Measurements from ENCODE around the gene FREM1. TPM values are rescaled to one million over a fixed set of nuclear protein-coding genes. Genes with fewer than 3 reads are reported as not detected.
A peak's percentile ranks its signal among the peaks of the same experiment; 100 is the strongest.

The FREM1 gene, protein sequence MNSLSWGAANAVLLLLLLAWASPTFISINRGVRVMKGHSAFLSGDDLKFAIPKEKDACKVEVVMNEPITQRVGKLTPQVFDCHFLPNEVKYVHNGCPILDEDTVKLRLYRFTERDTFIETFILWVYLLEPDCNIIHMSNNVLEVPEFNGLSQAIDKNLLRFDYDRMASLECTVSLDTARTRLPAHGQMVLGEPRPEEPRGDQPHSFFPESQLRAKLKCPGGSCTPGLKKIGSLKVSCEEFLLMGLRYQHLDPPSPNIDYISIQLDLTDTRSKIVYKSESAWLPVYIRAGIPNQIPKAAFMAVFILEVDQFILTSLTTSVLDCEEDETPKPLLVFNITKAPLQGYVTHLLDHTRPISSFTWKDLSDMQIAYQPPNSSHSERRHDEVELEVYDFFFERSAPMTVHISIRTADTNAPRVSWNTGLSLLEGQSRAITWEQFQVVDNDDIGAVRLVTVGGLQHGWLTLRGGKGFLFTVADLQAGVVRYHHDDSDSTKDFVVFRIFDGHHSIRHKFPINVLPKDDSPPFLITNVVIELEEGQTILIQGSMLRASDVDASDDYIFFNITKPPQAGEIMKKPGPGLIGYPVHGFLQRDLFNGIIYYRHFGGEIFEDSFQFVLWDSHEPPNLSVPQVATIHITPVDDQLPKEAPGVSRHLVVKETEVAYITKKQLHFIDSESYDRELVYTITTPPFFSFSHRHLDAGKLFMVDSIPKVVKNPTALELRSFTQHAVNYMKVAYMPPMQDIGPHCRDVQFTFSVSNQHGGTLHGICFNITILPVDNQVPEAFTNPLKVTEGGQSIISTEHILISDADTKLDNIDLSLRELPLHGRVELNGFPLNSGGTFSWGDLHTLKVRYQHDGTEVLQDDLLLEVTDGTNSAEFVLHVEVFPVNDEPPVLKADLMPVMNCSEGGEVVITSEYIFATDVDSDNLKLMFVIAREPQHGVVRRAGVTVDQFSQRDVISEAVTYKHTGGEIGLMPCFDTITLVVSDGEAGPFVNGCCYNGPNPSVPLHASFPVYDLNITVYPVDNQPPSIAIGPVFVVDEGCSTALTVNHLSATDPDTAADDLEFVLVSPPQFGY (N-terminal part only)
- total RNA-seq: 1 to 10 TPM; 1.1 to 5.8 (median 2.1) TPM

DNA sequence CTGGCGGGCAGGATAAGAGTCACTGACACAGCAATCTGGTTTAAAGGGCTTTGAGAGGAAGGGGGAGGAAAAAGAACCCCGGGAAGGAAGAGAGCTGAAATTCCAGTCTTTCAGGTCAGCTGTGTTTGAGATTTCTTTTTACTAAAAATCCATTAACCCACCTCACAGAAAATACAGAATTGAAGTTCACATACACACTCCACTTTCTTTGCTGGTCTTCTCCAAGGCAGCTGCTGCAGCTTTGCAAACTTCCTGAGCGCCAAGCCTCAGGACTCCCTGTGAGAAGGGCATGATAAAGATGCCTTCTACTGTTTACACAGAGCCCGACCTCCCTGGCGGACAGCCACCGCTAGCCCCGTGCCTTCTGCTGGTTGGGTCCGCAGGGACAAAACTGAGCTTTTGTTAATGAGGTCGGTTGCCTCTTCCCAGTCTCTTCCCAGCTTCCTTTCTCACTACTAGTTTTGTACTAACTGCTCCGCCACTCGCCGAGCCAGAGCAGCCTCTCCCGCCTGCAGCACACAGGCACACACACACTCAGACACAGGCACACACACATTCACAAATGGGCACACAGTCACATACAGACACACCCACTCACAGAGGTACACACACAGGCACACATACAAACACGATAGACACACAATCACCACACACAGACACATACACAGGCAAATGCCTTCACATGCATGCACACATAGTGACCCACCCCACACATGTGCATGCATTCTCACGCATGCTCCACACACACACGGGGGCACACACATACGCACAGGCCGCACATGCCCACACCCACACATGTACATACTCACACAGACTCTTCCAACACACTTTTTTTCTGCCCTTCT, at the start of gene FREM1:
Gene FREM1 (minus strand): TSS at position 468 of the 845 bp plus-strand sequence. CDS start 41,451 bp downstream, outside the sequence.
- Histone ChIP-seq H3K27me3 (no peaks in the 10 kb centered on the region), H3K4me3 (peak within 1 kb of the TSS; percentile 40), H3K36me3 (no peaks in the 10 kb centered on the region), H3K27ac (peak within 1 kb of the TSS; percentile 63), H3K4me1 (peaks cover 31% of the 10 kb centered on the region), H3K9me3 (no peaks in the 10 kb centered on the region)
- TF ChIP-seq, protein P1, sequence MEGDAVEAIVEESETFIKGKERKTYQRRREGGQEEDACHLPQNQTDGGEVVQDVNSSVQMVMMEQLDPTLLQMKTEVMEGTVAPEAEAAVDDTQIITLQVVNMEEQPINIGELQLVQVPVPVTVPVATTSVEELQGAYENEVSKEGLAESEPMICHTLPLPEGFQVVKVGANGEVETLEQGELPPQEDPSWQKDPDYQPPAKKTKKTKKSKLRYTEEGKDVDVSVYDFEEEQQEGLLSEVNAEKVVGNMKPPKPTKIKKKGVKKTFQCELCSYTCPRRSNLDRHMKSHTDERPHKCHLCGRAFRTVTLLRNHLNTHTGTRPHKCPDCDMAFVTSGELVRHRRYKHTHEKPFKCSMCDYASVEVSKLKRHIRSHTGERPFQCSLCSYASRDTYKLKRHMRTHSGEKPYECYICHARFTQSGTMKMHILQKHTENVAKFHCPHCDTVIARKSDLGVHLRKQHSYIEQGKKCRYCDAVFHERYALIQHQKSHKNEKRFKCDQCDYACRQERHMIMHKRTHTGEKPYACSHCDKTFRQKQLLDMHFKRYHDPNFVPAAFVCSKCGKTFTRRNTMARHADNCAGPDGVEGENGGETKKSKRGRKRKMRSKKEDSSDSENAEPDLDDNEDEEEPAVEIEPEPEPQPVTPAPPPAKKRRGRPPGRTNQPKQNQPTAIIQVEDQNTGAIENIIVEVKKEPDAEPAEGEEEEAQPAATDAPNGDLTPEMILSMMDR (IDR thresholded peaks at IDR 0.05): no peak
- TF ChIP-seq POLR2AphosphoS5 (IDR thresholded peaks at IDR 0.05) (no peak), EP300 (IDR thresholded peaks at IDR 0.05) (no peak), POLR2A (IDR thresholded peaks at IDR 0.05) (no peak)
- 21% methylated on average over 18 of the region's 18 CpGs for WGBS
- DNase-seq (ENCODE audit: low spot score in 2 of 2): peak in 1 of 2 donors; percentile 70

DNA sequence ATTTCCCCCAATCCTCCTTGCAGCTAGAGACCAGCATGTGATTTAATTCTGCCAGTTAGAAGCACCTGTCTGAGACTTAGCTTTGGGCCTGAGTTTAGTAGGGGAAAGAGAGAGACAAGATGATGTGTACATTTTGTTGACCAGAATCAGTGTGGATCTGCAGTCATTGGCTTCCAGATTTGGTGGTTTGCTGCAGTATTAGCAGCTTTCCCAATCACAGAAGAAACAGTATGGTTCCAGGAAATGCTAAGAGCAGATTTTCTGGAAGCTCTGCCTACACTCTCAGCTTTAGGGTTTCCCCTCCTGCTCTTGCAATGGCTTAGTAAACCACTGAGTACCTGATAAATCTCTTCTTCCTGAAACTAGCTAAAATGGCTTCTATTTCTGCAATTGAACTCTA, 48.8 kb upstream of the FREM1 start:
- TF ChIP-seq POLR2AphosphoS5 (IDR thresholded peaks at IDR 0.05) (no peak), POLR2A (IDR thresholded peaks at IDR 0.05) (no peak), EP300 (IDR thresholded peaks at IDR 0.05) (no peak)
- TF ChIP-seq, protein P1 (IDR thresholded peaks at IDR 0.05): no peak
- Histone ChIP-seq H3K27me3 (no peaks in the 10 kb centered on the region), H3K27ac (no peak overlapping the region), H3K9me3 (no peaks in the 10 kb centered on the region), H3K4me1 (no peaks in the 10 kb centered on the region), H3K4me3 (no peak overlapping the region), H3K36me3 (no peaks in the 10 kb centered on the region)
- DNase-seq (ENCODE audit: low spot score in 2 of 2): no peak

DNA sequence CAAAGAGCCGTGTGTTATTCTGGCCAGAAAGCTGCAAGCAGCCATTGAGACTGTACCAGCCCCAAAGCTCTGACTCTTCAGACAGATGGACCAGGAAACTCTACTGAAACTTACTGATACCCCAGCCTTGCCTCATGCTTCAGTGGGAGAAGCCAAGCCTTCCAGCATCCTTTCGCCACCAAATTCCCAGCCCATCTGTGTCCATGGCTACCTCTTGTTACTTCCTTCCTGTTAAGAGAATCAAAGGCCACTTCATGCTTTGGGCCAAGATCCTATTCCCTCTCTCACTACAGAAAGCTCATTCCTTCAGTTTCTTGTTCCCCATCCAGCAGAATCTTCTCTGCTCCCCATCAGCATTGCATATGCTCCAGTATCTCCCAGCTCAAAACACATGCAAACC, 46.9 kb upstream of the FREM1 start:
- H3K4me1 ChIP-seq: no peaks in the 10 kb centered on the region
- no peaks in the 10 kb centered on the region for H3K36me3 ChIP-seq
- H3K27me3 ChIP-seq: no peaks in the 10 kb centered on the region
- H3K27ac ChIP-seq: no peak overlapping the region
- TF ChIP-seq EP300 (IDR thresholded peaks at IDR 0.05) (no peak), POLR2AphosphoS5 (IDR thresholded peaks at IDR 0.05) (no peak), POLR2A (IDR thresholded peaks at IDR 0.05) (no peak)
- TF ChIP-seq, protein P1 (IDR thresholded peaks at IDR 0.05): no peak
- 65% methylated on average over 2 of the region's 2 CpGs for WGBS
- no peaks in the 10 kb centered on the region for H3K9me3 ChIP-seq
- H3K4me3 ChIP-seq: no peak overlapping the region
- DNase-seq (ENCODE audit: low spot score in 2 of 2): no peak

DNA sequence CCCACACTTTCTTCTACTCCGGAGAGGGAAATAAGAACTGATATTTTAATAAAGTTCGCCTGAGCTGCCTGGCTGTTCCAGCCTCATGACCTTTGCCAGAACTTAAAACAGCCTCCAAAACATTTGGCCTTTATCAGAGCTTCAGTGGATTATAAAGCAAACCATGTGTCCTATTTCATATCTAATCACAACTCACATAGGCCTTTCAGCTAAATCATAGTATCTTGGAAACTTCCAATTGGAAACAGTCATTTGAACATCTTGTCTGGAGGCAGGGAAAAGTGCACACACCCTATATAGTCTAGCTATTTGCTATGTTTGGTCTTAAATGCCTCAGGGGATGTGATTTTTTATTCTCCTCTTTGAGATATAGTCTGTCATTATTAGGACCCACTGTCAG, 46.0 kb upstream of the FREM1 start:
- no peak overlapping the region for H3K27ac ChIP-seq
- no peaks in the 10 kb centered on the region for H3K4me1 ChIP-seq
- H3K27me3 ChIP-seq: no peaks in the 10 kb centered on the region
- TF ChIP-seq EP300 (IDR thresholded peaks at IDR 0.05) (no peak), POLR2AphosphoS5 (IDR thresholded peaks at IDR 0.05) (no peak), POLR2A (IDR thresholded peaks at IDR 0.05) (no peak)
- TF ChIP-seq, protein P1 (IDR thresholded peaks at IDR 0.05): no peak
- no peak for DNase-seq (ENCODE audit: low spot score in 2 of 2)
- 79% methylated on average over 2 of the region's 2 CpGs for WGBS
- H3K36me3 ChIP-seq: no peaks in the 10 kb centered on the region
- H3K4me3 ChIP-seq: no peak overlapping the region
- no peaks in the 10 kb centered on the region for H3K9me3 ChIP-seq
